LNCAP (cell line): Measurements from ENCODE around the gene CDC73.

Experiments
- CTCF ChIP-seq: fragments of 450-650 bp; IDR thresholded peaks from 2 replicates; pipeline ENCODE4 v1.5.1; 2017; ENCODE audit warnings: mild to moderate bottlenecking

The CDC73 gene

GRCh38 chr1:193090865-193091264 lies 31.0 kb upstream of the CDC73 start:
- no peak for TF ChIP-seq CTCF

GRCh38 chr1:193094112-193094511 lies 27.7 kb upstream of the CDC73 start:
- no peak for TF ChIP-seq CTCF

GRCh38 chr1:193102662-193103061 lies 19.2 kb upstream of the CDC73 start:
- TF ChIP-seq CTCF: no peak

GRCh38 chr1:193103759-193104501 lies 17.9 kb upstream of the CDC73 start:
- no peak for TF ChIP-seq CTCF

- TF ChIP-seq CTCF: no peak
Observed at GRCh38 chr1:193104502-193104906, 17.3 kb upstream of the CDC73 start.

- no peak for TF ChIP-seq CTCF
Observed at GRCh38 chr1:193104907-193105820, 16.7 kb upstream of the CDC73 start, which contains the start of gene GLRX2. Gene GLRX2 (minus strand): TSS chr1:193105414. CDS start chr1:193105382, 32 bp downstream.

- TF ChIP-seq CTCF: no peak
Observed at GRCh38 chr1:193105821-193106177, 16.0 kb upstream of the CDC73 start.
